ENCODE data around the gene AP1AR. TPM values are rescaled to one million over a fixed set of nuclear protein-coding genes. Genes with fewer than 3 reads are reported as not detected.

AP1AR gene
- total RNA-seq, 1 experiment from 2014 or later, result 22.4 TPM

DNA sequence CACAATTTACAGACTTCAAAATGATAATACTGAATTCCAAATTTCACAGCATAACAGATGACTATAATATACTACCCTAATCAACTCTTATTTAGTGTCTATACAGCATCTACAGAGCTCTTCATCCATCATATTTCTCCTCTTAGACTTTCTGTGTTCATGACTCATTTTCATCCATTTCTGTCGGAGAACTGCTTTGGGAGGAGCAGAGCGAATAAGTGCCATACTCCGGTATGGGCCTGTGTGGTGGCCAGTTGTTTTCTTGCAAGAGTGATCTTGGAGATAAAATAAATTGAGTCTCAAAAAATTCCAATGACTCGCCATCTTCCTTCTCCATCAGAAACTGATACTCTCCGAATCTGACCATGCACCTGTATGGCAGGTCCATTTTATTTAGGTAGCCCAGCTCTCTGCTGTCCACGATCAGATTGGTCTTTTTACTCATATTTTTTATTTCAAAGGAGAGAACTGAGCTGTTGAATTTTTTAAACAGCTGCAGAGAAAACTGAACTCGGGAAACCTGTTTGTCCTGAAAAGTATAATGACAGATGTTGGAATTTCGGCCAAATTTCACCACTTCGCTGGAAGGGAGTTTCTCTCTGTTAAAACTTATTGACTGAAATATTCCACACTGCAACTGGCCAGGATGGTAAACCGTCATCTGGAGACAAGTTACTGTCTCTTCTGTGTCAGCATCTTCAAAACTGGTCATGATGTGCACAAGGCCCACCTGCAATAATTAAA lies 46.3 kb downstream of the AP1AR start:
- TF ChIP-seq TEAD1 (CRISPR knock-in tag; IDR thresholded peaks at IDR 0.05) (no peak), ATF1 (CRISPR knock-in tag; IDR thresholded peaks at IDR 0.05) (no peak), GRHL2 (CRISPR knock-in tag; IDR thresholded peaks at IDR 0.05; ENCODE audit: insufficient replicate concordance, severe bottlenecking) (no peak), TCF7 (CRISPR knock-in tag; IDR thresholded peaks at IDR 0.05; ENCODE audit: low read depth) (no peak), ESRRA (CRISPR knock-in tag; IDR thresholded peaks at IDR 0.05; ENCODE audit: borderline replicate concordance) (no peak), GABPB1 (CRISPR knock-in tag; IDR thresholded peaks at IDR 0.05) (no peak), EMX1 (CRISPR knock-in tag; IDR thresholded peaks at IDR 0.05) (no peak), CBFB (CRISPR knock-in tag; IDR thresholded peaks at IDR 0.05; ENCODE audit: low read depth) (no peak), ZNF416 (CRISPR knock-in tag; IDR thresholded peaks at IDR 0.05) (no peak)
- TF ChIP-seq, protein P1, sequence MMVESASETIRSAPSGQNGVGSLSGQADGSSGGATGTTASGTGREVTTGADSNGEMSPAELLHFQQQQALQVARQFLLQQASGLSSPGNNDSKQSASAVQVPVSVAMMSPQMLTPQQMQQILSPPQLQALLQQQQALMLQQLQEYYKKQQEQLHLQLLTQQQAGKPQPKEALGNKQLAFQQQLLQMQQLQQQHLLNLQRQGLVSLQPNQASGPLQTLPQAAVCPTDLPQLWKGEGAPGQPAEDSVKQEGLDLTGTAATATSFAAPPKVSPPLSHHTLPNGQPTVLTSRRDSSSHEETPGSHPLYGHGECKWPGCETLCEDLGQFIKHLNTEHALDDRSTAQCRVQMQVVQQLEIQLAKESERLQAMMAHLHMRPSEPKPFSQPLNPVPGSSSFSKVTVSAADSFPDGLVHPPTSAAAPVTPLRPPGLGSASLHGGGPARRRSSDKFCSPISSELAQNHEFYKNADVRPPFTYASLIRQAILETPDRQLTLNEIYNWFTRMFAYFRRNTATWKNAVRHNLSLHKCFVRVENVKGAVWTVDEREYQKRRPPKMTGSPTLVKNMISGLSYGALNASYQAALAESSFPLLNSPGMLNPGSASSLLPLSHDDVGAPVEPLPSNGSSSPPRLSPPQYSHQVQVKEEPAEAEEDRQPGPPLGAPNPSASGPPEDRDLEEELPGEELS (CRISPR knock-in tag; IDR thresholded peaks at IDR 0.05), result no peak
- TF ChIP-seq, protein P2, sequence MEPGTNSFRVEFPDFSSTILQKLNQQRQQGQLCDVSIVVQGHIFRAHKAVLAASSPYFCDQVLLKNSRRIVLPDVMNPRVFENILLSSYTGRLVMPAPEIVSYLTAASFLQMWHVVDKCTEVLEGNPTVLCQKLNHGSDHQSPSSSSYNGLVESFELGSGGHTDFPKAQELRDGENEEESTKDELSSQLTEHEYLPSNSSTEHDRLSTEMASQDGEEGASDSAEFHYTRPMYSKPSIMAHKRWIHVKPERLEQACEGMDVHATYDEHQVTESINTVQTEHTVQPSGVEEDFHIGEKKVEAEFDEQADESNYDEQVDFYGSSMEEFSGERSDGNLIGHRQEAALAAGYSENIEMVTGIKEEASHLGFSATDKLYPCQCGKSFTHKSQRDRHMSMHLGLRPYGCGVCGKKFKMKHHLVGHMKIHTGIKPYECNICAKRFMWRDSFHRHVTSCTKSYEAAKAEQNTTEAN (CRISPR knock-in tag; IDR thresholded peaks at IDR 0.05), result no peak
- TF ChIP-seq, protein P3, sequence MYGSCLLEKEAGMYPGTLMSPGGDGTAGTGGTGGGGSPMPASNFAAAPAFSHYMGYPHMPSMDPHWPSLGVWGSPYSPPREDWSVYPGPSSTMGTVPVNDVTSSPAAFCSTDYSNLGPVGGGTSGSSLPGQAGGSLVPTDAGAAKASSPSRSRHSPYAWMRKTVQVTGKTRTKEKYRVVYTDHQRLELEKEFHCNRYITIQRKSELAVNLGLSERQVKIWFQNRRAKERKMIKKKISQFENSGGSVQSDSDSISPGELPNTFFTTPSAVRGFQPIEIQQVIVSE (CRISPR knock-in tag; IDR thresholded peaks at IDR 0.05; ENCODE audit: borderline replicate concordance), result no peak
- TF ChIP-seq, protein P4, sequence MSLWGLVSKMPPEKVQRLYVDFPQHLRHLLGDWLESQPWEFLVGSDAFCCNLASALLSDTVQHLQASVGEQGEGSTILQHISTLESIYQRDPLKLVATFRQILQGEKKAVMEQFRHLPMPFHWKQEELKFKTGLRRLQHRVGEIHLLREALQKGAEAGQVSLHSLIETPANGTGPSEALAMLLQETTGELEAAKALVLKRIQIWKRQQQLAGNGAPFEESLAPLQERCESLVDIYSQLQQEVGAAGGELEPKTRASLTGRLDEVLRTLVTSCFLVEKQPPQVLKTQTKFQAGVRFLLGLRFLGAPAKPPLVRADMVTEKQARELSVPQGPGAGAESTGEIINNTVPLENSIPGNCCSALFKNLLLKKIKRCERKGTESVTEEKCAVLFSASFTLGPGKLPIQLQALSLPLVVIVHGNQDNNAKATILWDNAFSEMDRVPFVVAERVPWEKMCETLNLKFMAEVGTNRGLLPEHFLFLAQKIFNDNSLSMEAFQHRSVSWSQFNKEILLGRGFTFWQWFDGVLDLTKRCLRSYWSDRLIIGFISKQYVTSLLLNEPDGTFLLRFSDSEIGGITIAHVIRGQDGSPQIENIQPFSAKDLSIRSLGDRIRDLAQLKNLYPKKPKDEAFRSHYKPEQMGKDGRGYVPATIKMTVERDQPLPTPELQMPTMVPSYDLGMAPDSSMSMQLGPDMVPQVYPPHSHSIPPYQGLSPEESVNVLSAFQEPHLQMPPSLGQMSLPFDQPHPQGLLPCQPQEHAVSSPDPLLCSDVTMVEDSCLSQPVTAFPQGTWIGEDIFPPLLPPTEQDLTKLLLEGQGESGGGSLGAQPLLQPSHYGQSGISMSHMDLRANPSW (CRISPR knock-in tag; conservative IDR thresholded peaks at IDR 0.05; ENCODE audit: low read depth), result no peak
- TF ChIP-seq, protein P5, sequence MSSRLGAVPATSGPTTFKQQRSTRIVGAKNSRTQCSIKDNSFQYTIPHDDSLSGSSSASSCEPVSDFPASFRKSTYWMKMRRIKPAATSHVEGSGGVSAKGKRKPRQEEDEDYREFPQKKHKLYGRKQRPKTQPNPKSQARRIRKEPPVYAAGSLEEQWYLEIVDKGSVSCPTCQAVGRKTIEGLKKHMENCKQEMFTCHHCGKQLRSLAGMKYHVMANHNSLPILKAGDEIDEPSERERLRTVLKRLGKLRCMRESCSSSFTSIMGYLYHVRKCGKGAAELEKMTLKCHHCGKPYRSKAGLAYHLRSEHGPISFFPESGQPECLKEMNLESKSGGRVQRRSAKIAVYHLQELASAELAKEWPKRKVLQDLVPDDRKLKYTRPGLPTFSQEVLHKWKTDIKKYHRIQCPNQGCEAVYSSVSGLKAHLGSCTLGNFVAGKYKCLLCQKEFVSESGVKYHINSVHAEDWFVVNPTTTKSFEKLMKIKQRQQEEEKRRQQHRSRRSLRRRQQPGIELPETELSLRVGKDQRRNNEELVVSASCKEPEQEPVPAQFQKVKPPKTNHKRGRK (CRISPR knock-in tag; IDR thresholded peaks at IDR 0.05; ENCODE audit: borderline replicate concordance), result no peak
- Mint-ChIP-seq H3K36me3 (peaks cover 12% of the 10 kb centered on the region), H3K4me1 (no peaks in the 10 kb centered on the region), H3K27ac (no peak overlapping the region), H3K27me3 (ENCODE audit: low read depth) (peaks cover 2% of the 10 kb centered on the region; the same call in 1 of the 2 replicates), H3K4me3 (no peak overlapping the region), H3K9me3 (peaks cover 12% of the 10 kb centered on the region)
- CTCF ChIA-PET, result no interaction called here
- POLR2A ChIA-PET, result no interaction called here
- DNase-seq (ENCODE audit: low spot score) (no peak), ATAC-seq (no peak)

DNA sequence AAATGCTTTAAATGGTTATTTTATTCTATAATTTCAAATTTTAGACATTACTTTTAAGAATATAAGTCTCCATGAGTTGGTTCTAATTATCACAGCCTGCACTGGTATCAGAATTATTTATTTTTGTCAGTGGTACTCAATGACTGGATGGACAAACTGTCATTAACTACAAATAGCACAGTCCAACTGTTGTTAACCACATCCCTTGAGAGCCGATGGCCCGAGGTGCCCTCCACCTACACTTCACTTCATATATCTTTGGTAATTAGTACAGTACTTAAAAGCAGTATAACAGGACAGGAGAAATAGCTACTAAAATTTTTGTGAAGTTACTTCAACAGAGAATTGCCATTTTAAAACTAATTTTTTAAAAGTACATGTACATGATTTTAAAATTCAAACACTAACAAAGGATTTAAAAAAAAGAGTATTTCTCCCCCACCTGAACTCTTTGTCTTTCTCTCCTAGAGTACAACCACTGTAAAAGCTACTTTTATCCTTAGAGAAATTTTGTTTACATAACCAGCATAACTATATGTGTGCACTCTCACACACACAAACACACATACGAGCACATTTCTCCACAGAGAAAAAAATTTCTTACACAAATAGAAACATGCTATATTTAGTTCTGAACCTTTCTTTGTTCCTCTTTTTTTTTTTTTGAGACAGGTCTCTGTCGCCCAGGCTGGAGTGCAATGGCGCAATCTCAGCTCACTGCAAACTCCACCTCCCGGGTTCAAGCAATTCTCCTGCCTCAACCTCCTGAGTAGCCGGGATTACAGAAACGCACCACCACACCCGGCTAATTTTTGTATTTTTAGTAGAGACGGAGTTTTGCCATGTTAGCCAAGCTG lies 47.7 kb downstream of the AP1AR start:
- DNase-seq (ENCODE audit: low spot score) (no peak), ATAC-seq (no peak)
- H3K4me3 Mint-ChIP-seq, result no peak overlapping the region
- H3K27ac Mint-ChIP-seq, result no peak overlapping the region
- H3K27me3 Mint-ChIP-seq (ENCODE audit: low read depth), result peaks cover 9% of the 10 kb centered on the region
- H3K36me3 Mint-ChIP-seq, result peaks cover 12% of the 10 kb centered on the region
- 0 out of 2 replicates have a peak, but pooled peaks cover 3% of the 10 kb centered on the region for H3K4me1 Mint-ChIP-seq
- CTCF ChIA-PET, result interaction anchor here (0.6 kb wide), 1 partner anchor 21 kb away, joined by 3 read pairs; no protein-coding TSS in a partner anchor
- H3K9me3 Mint-ChIP-seq, result peaks cover 12% of the 10 kb centered on the region
- POLR2A ChIA-PET, result no interaction called here
- TF ChIP-seq, protein P6, sequence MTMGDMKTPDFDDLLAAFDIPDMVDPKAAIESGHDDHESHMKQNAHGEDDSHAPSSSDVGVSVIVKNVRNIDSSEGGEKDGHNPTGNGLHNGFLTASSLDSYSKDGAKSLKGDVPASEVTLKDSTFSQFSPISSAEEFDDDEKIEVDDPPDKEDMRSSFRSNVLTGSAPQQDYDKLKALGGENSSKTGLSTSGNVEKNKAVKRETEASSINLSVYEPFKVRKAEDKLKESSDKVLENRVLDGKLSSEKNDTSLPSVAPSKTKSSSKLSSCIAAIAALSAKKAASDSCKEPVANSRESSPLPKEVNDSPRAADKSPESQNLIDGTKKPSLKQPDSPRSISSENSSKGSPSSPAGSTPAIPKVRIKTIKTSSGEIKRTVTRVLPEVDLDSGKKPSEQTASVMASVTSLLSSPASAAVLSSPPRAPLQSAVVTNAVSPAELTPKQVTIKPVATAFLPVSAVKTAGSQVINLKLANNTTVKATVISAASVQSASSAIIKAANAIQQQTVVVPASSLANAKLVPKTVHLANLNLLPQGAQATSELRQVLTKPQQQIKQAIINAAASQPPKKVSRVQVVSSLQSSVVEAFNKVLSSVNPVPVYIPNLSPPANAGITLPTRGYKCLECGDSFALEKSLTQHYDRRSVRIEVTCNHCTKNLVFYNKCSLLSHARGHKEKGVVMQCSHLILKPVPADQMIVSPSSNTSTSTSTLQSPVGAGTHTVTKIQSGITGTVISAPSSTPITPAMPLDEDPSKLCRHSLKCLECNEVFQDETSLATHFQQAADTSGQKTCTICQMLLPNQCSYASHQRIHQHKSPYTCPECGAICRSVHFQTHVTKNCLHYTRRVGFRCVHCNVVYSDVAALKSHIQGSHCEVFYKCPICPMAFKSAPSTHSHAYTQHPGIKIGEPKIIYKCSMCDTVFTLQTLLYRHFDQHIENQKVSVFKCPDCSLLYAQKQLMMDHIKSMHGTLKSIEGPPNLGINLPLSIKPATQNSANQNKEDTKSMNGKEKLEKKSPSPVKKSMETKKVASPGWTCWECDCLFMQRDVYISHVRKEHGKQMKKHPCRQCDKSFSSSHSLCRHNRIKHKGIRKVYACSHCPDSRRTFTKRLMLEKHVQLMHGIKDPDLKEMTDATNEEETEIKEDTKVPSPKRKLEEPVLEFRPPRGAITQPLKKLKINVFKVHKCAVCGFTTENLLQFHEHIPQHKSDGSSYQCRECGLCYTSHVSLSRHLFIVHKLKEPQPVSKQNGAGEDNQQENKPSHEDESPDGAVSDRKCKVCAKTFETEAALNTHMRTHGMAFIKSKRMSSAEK (CRISPR knock-in tag; IDR thresholded peaks at IDR 0.05; ENCODE audit: borderline replicate concordance), result no peak
- TF ChIP-seq, protein P7, sequence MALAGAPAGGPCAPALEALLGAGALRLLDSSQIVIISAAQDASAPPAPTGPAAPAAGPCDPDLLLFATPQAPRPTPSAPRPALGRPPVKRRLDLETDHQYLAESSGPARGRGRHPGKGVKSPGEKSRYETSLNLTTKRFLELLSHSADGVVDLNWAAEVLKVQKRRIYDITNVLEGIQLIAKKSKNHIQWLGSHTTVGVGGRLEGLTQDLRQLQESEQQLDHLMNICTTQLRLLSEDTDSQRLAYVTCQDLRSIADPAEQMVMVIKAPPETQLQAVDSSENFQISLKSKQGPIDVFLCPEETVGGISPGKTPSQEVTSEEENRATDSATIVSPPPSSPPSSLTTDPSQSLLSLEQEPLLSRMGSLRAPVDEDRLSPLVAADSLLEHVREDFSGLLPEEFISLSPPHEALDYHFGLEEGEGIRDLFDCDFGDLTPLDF (CRISPR knock-in tag; IDR thresholded peaks at IDR 0.05), result no peak
- TF ChIP-seq RORB (CRISPR knock-in tag; IDR thresholded peaks at IDR 0.05) (no peak), NFE2L1 (CRISPR knock-in tag; IDR thresholded peaks at IDR 0.05) (no peak)

Data from WTC11 (cell line).